Measurements from ENCODE around the gene ZSWIM5. TPM values are rescaled to one million over a fixed set of nuclear protein-coding genes. Genes with fewer than 3 reads are reported as not detected.

ZSWIM5 gene
- total RNA-seq, 2 donors from 2014 or later, result 3.6 to 4.4 TPM

GRCh38 chr1:45014321-45015028, 191.9 kb downstream of the ZSWIM5 start:
- 35% methylated on average over 5 to 6 of the region's 6 CpGs for WGBS, 2 donors
- Histone ChIP-seq H3K27me3 (no peaks in the 10 kb centered on the region), H3K36me3 (replicated peaks in 1 of 2; ENCODE audit: insufficient read depth in 1 of 2, low read depth in 2 of 2) (no peaks in the 10 kb centered on the region), H3K4me3 (no peak overlapping the region), H3K4me1 (peaks cover 44% of the 10 kb centered on the region), H3K9me3 (no peaks in the 10 kb centered on the region), H3K27ac (no peak overlapping the region)
- intact Hi-C loops (cut with DNase I), result loop anchor here (5.0 to 10.0 kb wide), 2 partner anchors 288 to 480 kb away; partner anchors contain the start of gene TESK2
- peak; percentile 15 for ATAC-seq
- peak; percentile 83 to 89 (median 86) for DNase-seq
- no peak for TF ChIP-seq POLR2A (IDR thresholded peaks at IDR 0.05)
- peak; percentile 84 to 94 (median 89) for TF ChIP-seq CTCF (IDR thresholded peaks at IDR 0.05)

- Histone ChIP-seq H3K27ac (no peak overlapping the region), H3K27me3 (no peaks in the 10 kb centered on the region), H3K4me3 (no peak overlapping the region), H3K36me3 (replicated peaks in 1 of 2; ENCODE audit: insufficient read depth in 1 of 2, low read depth in 2 of 2) (peaks cover under 1 to 1% of the 10 kb centered on the region in 2 donors), H3K9me3 (no peaks in the 10 kb centered on the region), H3K4me1 (peaks cover 48% of the 10 kb centered on the region)
- intact Hi-C loops (cut with DNase I), result loop anchor here (10.0 kb wide), 1 partner anchor 481 kb away; the partner anchor contains the start of gene TESK2
- no peak for ATAC-seq
- no peak for DNase-seq
- TF ChIP-seq POLR2A (IDR thresholded peaks at IDR 0.05) (no peak), CTCF (IDR thresholded peaks at IDR 0.05) (no peak)
- WGBS, 2 donors, result 75 to 78% methylated on average over 12 of the region's 12 CpGs
Observed at GRCh38 chr1:45013551-45014209, 192.7 kb downstream of the ZSWIM5 start.

- H3K4me1 ChIP-seq, result peaks cover 43% of the 10 kb centered on the region
- no peaks in the 10 kb centered on the region for H3K27me3 ChIP-seq
- ATAC-seq (peak; percentile 39), DNase-seq (peak; percentile 77 to 89 (median 84))
- WGBS, 2 donors, result 7 to 16% methylated on average over 10 to 21 of the region's 21 CpGs
- no peaks in the 10 kb centered on the region for H3K9me3 ChIP-seq
- peak overlapping the region; percentile 9 to 34 for H3K4me3 ChIP-seq
- peak in 1 of 7 experiments; percentile 5 for TF ChIP-seq CTCF (IDR thresholded peaks at IDR 0.05)
- no peak for TF ChIP-seq POLR2A (IDR thresholded peaks at IDR 0.05)
- peak overlapping the region; percentile 61 to 88 (median 78) for H3K27ac ChIP-seq
- intact Hi-C loops (cut with DNase I), result loop anchor here (10.0 kb wide), 1 partner anchor 482 kb away; the partner anchor contains the start of gene TESK2
- peaks cover 5 to 7% of the 10 kb centered on the region in 2 donors for H3K36me3 ChIP-seq (replicated peaks in 1 of 2; ENCODE audit: insufficient read depth in 1 of 2, low read depth in 2 of 2)
Observed at GRCh38 chr1:45012639-45013278, 193.6 kb downstream of the ZSWIM5 start.

- 0% methylated on average over 21 of the region's 21 CpGs for WGBS, 2 donors
- peaks cover 5 to 14% of the 10 kb centered on the region in 2 donors for H3K36me3 ChIP-seq (replicated peaks in 1 of 2; ENCODE audit: insufficient read depth in 1 of 2, low read depth in 2 of 2)
Observed at GRCh38 chr1:45011837-45012638, 194.4 kb downstream of the ZSWIM5 start, which contains the start of gene UROD. Gene UROD, plus strand, starts transcription at chr1:45012254. Its CDS starts 12 bp downstream, at chr1:45012266.

More at GRCh38 chr1:45011837-45012638, 194.4 kb downstream of the ZSWIM5 start, which contains the start of gene UROD:
- intact Hi-C loops (cut with DNase I), result loop anchor here (10.0 kb wide), 1 partner anchor 483 kb away; the partner anchor contains the start of gene TESK2
- Histone ChIP-seq H3K4me1 (peaks cover 43% of the 10 kb centered on the region), H3K9me3 (no peaks in the 10 kb centered on the region), H3K27ac (peak within 1 kb of the TSS; percentile 67 to 88 (median 80)), H3K27me3 (no peaks in the 10 kb centered on the region), H3K4me3 (peak within 1 kb of the TSS; percentile 99 to 100)
- DNase-seq, result peak; percentile 91 to 95 (median 94)
- TF ChIP-seq CTCF (IDR thresholded peaks at IDR 0.05), result peak in 2 of 7 experiments; percentile 14 to 19
- peak in 2 of 3 donors; percentile 73 to 75 for TF ChIP-seq POLR2A (IDR thresholded peaks at IDR 0.05)
- ATAC-seq, result peak; percentile 90

All from body of pancreas (tissue), 4 donors.